ENCODE data around the gene SKIC3.

Gene SKIC3

DNA sequence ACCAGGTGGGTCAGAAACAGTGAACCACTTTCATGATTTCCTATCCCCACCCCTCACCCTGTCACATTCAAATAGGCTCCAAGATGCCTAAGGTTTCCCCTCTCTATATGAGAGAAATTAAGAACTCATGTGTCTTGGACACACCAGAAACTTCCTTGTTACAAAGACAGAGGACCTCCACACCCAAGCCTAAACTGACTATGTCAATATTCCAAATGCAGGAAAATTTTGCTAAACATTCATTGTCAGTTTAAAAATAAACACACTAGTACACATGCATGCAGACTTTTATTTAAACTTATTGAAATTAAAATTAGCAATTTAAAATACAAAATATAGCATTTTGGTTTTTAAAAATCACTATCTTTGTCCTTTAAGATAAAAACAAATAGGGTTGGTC, 26.2 kb downstream of the SKIC3 start:
- DNase-seq: no peak

DNA sequence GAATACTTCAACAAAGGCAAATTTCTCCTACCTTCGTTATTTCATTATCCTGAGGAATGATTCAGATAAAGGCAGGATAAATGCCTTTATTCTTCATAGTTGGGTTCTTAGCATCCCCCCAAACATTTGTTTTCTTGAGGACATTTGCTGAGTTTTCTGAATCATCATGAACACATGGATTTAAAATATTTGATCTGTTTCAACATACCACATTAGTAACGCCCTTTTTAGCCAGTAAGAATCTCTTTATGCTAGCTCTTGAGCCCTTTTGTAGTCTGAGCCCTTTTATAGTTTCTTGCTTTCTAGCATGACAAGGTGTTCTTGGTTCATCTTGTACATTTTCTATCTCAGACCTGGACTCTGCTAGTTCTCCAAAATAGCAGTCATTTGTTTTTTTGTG, 27.9 kb downstream of the SKIC3 start:
- no peak for DNase-seq

DNA sequence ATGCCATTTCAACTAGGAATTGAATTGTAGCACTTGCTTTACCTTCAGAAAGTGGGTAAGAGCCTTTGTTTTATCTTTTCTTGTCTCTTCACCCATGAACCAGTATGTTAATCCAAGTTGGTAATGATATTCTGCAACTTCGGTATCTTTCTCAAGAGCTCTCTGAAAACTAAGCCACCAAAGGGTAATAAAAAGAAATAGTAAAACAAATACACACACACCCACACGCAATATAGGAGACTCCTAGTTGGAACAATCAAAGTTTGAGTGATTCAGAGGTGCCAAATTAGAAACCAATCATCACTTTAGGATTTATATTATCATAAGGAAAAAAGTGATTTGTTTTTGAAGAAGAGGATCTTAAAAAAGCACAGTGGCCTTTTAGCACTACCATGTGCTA, 30.4 kb downstream of the SKIC3 start:
- no peak for DNase-seq

DNA sequence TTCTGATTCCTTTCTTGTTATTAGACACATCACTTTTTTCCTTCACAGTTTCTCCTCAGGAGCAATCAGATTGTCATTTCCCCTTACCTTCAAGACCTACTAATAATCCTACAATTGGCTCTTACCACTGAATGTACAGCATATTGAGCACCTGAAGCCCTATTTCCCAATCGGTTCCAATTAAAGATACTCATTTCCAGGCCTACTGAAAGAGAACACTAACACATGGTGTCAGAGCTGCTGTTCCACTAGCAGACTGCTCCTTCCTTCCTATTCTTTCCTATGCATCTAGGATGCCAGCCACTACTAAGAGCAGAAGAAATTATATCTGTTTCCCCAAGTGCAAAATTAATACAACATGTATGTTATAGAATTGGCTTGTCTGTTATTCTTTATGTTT, 34.6 kb downstream of the SKIC3 start:
- no peak for DNase-seq

DNA sequence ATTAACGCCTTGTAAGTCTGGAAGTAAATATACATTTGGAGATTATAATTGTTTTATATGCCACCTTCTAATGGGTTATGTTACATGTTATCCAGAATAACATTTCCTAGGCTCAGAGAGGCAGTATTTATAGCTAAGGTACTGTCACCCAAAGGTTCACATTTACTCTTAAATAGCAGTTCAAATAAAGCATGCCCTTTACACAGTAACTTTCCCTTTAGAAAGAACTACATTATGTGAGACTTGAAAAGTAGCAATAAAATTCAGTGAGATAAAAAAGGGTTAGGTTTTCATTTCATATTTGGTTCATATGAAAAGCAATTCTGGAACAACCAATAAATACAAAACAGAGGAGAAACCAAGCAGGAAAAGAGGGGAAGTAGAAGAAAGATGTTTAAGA, 35.1 kb downstream of the SKIC3 start:
- DNase-seq: no peak

DNA sequence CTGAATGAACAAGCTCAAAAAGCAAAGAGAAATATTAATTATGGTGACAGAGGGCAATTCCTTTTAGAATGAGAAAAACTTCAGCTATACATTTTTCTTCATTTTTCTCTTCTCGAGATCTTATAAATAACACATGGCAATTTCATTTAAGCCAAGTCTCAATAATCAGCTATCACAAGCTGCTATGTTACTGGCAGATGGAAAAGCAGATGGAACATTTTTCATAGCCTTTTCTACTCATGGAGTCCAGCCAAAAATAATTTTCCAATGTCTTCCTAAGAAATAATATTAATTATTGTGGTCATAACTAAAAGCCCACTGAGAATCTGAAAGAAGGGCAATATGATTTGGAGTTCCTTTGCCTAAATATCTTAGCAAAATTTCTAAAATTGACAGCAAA, 35.6 kb downstream of the SKIC3 start:
- no peak for DNase-seq

DNA sequence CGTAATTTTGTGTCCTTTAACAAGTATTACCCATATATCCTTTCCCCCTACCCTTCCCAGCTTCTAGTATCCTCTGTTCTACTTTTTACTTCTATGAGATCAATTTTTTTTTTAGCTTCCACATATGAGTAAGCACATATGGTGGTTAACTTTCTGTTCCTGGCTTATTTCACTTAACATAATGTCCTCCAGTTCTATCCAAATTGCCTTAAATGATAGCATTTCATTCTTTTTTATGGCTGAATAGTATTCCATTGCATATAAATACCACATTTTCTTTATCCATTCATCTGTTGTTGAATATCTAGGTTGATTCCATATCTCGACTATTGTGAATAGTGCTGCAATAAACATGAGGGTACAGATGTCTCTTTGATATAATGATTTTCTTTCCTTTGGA, 36.4 kb downstream of the SKIC3 start:
- no peak for DNase-seq

DNA sequence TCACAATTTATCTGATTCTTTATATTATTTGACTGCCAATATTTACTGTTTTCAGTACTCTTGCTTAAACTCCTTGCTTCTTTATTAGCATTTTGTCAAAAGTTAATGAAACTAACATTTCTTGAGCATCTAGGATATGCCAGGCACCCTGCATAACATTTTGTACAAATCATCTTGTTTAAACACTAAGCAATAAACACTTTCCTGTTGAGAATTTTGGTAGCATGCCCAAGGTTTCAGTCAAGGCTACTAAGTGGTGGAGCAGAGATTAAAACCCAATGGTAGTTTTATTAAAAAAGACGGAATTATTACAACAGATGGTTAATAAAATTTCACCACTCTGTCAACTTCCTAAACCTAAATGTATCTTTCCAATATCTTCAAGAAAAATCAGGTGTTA, 43.2 kb downstream of the SKIC3 start:
- peak; percentile 1 for DNase-seq

DNA sequence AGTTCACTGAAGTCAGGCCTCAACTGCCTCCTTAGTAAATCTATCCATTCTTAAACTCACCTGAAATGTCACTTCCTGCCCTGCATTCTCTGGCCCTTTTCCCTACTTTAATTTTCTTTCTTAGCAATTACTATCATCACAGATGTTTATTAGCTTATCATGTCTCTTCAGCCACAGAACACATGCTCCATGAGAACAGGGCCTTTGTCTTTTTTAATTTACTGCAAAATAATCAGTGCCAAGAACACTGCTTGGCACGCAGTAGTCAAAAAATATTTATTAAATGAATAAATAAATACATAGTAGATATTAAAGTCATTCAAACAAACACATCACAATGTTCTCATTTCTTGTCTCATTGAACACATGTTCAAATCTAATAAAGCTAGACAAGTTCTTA, 46.2 kb downstream of the SKIC3 start:
- no peak for DNase-seq

All from fibroblast of skin of right quadriceps (primary cell).